HG02759 (cell line): ENCODE measurements around the gene PFKFB3.

ENCODE experiments used
- ATAC-seq: cut with Tn5 transposase; IDR thresholded peaks from one replicate; pipeline ENCODE4 v1.9.1; 2021; ENCODE audit warnings: mild to moderate bottlenecking, moderate library complexity; ENCODE audit not compliant: unreplicated experiment

Gene PFKFB3

GRCh38 chr10:6219494-6219836 is 16.7 kb downstream of the PFKFB3 start:
- no peak for ATAC-seq

- no peak for ATAC-seq
These were observed 17.9 kb downstream of the PFKFB3 start for GRCh38 chr10:6220418-6221191.

- no peak for ATAC-seq
These were observed 18.6 kb downstream of the PFKFB3 start for GRCh38 chr10:6221192-6221940.

GRCh38 chr10:6221971-6222751 is 19.4 kb downstream of the PFKFB3 start:
- ATAC-seq: no peak

GRCh38 chr10:6222755-6223154 is 20.0 kb downstream of the PFKFB3 start:
- no peak for ATAC-seq

- no peak for ATAC-seq
These were observed 21.2 kb downstream of the PFKFB3 start for GRCh38 chr10:6223981-6224380.

GRCh38 chr10:6224781-6225180 is 22.0 kb downstream of the PFKFB3 start:
- no peak for ATAC-seq

- no peak for ATAC-seq
These were observed 22.6 kb downstream of the PFKFB3 start for GRCh38 chr10:6225263-6225814.

- no peak for ATAC-seq
These were observed 23.5 kb downstream of the PFKFB3 start for GRCh38 chr10:6226216-6226615.

- ATAC-seq: no peak
These were observed 24.6 kb downstream of the PFKFB3 start for GRCh38 chr10:6227346-6227745.

- no peak for ATAC-seq
These were observed 25.3 kb downstream of the PFKFB3 start for GRCh38 chr10:6228010-6228511.

GRCh38 chr10:6228647-6229046 is 25.9 kb downstream of the PFKFB3 start:
- ATAC-seq: no peak

- ATAC-seq: no peak
These were observed 26.6 kb downstream of the PFKFB3 start for GRCh38 chr10:6229290-6229689.

- ATAC-seq: no peak
These were observed 27.0 kb downstream of the PFKFB3 start for GRCh38 chr10:6229746-6230145.

- no peak for ATAC-seq
These were observed 27.6 kb downstream of the PFKFB3 start for GRCh38 chr10:6230315-6230714.

GRCh38 chr10:6231146-6231545 is 28.4 kb downstream of the PFKFB3 start:
- ATAC-seq: no peak

GRCh38 chr10:6231730-6232129 is 29.0 kb downstream of the PFKFB3 start:
- no peak for ATAC-seq

GRCh38 chr10:6232225-6232807 is 29.6 kb downstream of the PFKFB3 start:
- ATAC-seq: no peak

- no peak for ATAC-seq
These were observed 30.4 kb downstream of the PFKFB3 start for GRCh38 chr10:6232846-6233724.
